Right renal pelvis (tissue), 4 donors: Measurements from ENCODE around the gene TCAP. TPM values are rescaled to one million over a fixed set of nuclear protein-coding genes. Genes with fewer than 3 reads are reported as not detected.
A peak's percentile ranks its signal among the peaks of the same experiment; 100 is the strongest.
"Not testable (repeated sequence)": the region's sequence is repeated elsewhere in the genome, so short reads cannot be mapped to it uniquely, and the experiment has no call there.

Source experiments
- DNase-seq, 4 donors: peaks; one replicate each; pipeline ENCODE4 v3.0.0-alpha.2; 2013; ENCODE audit warnings: low read depth in 4 of 4, low spot score in 3 of 4, missing footprints in 1 of 4
- polyA plus RNA-seq, 4 donors: library from polyadenylated mRNA; unstranded; fragments of 120-200 nt; gene quantifications; one replicate each; pipeline ENCODE4 v1.2.1, GENCODE V29; 2013; ENCODE audit not compliant: insufficient read length in 4 of 4

TCAP gene
- polyA plus RNA-seq, 4 donors, result 0.96 to 1.7 (median 1.4) TPM

GRCh38 chr17:39677542-39678339, 12.6 kb downstream of the TCAP start:
- DNase-seq, result no peak

GRCh38 chr17:39678340-39679116, 13.4 kb downstream of the TCAP start:
- no peak for DNase-seq

- DNase-seq, result no peak
These were observed 14.5 kb downstream of the TCAP start for GRCh38 chr17:39679521-39680192.

DNA sequence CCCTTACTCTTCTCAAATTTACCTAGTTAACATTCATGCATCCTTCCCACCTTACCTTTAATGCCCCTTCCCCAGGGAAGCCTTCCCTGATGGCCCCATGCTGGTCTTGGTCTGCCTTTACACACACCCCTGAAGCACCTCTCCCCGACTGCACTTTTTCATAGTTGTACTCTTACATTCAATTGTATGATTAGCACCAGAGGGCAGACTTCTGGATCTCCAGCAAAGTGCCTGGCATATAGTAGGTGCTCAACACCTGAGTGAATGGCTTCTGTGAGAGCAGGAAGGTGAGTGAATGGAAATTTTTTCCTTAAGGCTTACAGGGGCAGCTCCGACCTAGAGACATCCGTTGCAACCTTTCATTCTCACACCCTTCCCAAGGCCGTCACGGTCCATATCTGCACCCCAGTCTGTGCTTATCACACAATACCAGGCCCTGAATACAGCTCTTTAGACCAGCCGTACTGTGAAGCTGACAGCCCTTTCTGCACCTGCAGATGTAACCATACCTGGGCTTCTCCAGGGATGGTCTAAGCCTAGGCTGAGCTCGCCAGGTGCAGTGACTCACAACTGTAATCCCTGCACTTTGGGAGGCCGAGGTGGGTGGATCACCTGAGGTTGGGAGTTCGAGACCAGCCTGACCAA, 18.3 kb downstream of the TCAP start:
- no peak for DNase-seq

- no peak for DNase-seq
These were observed 19.4 kb downstream of the TCAP start for GRCh38 chr17:39684369-39685192.

GRCh38 chr17:39687101-39687545, 22.0 kb downstream of the TCAP start:
- no peak for DNase-seq

GRCh38 chr17:39687546-39688474, 22.7 kb downstream of the TCAP start, which contains the start of gene PGAP3:
PGAP3 (minus strand) TSS chr17:39688057; CDS start chr17:39688014, 43 bp downstream.
- DNase-seq, result peak in 2 of 4 donors; percentile 84 to 86

- no peak for DNase-seq
These were observed 23.3 kb downstream of the TCAP start for GRCh38 chr17:39688475-39688835.

GRCh38 chr17:39688945-39689344, 23.8 kb downstream of the TCAP start:
- DNase-seq, result no peak

GRCh38 chr17:39694593-39694992, 29.4 kb downstream of the TCAP start:
- DNase-seq, result no peak

- DNase-seq, result no peak
These were observed 29.9 kb downstream of the TCAP start for GRCh38 chr17:39695089-39695474.

- DNase-seq, result no peak
These were observed 31.6 kb downstream of the TCAP start for GRCh38 chr17:39696731-39697130.

- no peak for DNase-seq
These were observed 32.8 kb downstream of the TCAP start for GRCh38 chr17:39697961-39698360.

- not testable (repeated sequence) for DNase-seq
These were observed 34.1 kb downstream of the TCAP start for GRCh38 chr17:39699157-39699817.

DNA sequence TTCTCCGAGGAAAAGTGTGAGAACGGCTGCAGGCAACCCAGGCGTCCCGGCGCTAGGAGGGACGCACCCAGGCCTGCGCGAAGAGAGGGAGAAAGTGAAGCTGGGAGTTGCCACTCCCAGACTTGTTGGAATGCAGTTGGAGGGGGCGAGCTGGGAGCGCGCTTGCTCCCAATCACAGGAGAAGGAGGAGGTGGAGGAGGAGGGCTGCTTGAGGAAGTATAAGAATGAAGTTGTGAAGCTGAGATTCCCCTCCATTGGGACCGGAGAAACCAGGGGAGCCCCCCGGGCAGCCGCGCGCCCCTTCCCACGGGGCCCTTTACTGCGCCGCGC, 34.6 kb downstream of the TCAP start, which contains the start of gene ERBB2:
Gene ERBB2, plus strand, starts transcription at position 247 of the 330 bp plus-strand sequence. CDS start 175 bp downstream, outside the sequence.
- DNase-seq, result peak in 2 of 4 donors; percentile 79 to 81

- no peak for DNase-seq
These were observed 35.2 kb downstream of the TCAP start for GRCh38 chr17:39700148-39700987.
